Type B pancreatic cell (in vitro differentiated cells): Measurements from ENCODE around the gene PAH. TPM values are rescaled to one million over a fixed set of nuclear protein-coding genes. Genes with fewer than 3 reads are reported as not detected.

Experiments used
- DNase-seq: peaks from one replicate; pipeline ENCODE4 v3.0.0; 2021; ENCODE audit warnings: mixed read lengths; ENCODE audit not compliant: unreplicated experiment; ENCODE audit errors: extremely low spot score
- H3K27ac Mint-ChIP-seq: 2 replicates; pipeline ENCODE4 v1.8.0; 2021; ENCODE audit warnings: mild to moderate bottlenecking, mixed read lengths
- H3K27me3 Mint-ChIP-seq: 2 replicates; pipeline ENCODE4 v1.8.0; 2021; ENCODE audit warnings: mixed read lengths
- H3K36me3 Mint-ChIP-seq: 2 replicates; pipeline ENCODE4 v1.8.0; 2021; ENCODE audit warnings: mixed read lengths
- H3K4me1 Mint-ChIP-seq: one replicate; pipeline ENCODE4 v1.8.0; 2021; ENCODE audit warnings: mixed read lengths; ENCODE audit not compliant: unreplicated experiment
- H3K4me3 Mint-ChIP-seq: 2 replicates; pipeline ENCODE4 v1.8.0; 2021; ENCODE audit warnings: mild to moderate bottlenecking, mixed read lengths
- H3K9me3 Mint-ChIP-seq: 2 replicates; pipeline ENCODE4 v1.8.0; 2021; ENCODE audit warnings: mixed read lengths
- CTCF ChIP-seq: fragments of 200-600 bp; sonication (generic); conservative IDR thresholded peaks from 2 replicates; pipeline ENCODE4 v1.5.0; 2021; ENCODE audit warnings: antibody characterized with exemption, mild to moderate bottlenecking
- total RNA-seq: library from RNA; stranded (reverse); gene quantifications from 2 replicates; pipeline ENCODE4 v1.2.1, GENCODE V29; 2021; ENCODE audit warnings: low replicate concordance

PAH gene
- total RNA-seq, 1 donor from 2014 or later: 5.8 TPM

DNA sequence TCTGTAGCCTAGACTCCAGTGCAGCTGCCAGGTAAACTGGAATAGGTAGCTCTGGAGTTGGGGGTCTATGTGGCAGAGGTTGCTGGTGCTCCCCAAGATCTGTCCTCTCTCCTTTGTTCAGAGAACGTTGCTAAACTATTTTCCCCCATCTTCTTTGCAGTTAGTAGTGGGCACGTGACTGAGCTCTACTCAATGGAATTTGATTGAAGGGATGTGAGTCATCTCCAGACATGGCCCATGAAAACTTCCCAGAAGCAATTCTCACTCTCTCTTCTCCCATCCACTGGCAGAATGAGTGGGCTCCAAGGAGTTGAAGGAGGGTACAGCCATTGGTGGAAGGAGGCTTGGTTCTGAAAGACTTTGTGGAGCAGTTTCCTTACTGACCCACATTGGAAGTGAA is 44.0 kb downstream of the PAH start:
- no peak overlapping the region for H3K27ac Mint-ChIP-seq
- no peaks in the 10 kb centered on the region for H3K4me1 Mint-ChIP-seq
- H3K9me3 Mint-ChIP-seq: no peaks in the 10 kb centered on the region
- H3K4me3 Mint-ChIP-seq: no peak overlapping the region
- no peak for TF ChIP-seq CTCF
- no peak for DNase-seq
- no peaks in the 10 kb centered on the region for H3K36me3 Mint-ChIP-seq
- peaks cover 8% of the 10 kb centered on the region for H3K27me3 Mint-ChIP-seq

- H3K27ac Mint-ChIP-seq: no peak overlapping the region
- H3K4me3 Mint-ChIP-seq: no peak overlapping the region
- no peaks in the 10 kb centered on the region for H3K9me3 Mint-ChIP-seq
- TF ChIP-seq CTCF: no peak
- DNase-seq: no peak
- H3K4me1 Mint-ChIP-seq: no peaks in the 10 kb centered on the region
- peaks cover 4% of the 10 kb centered on the region for H3K27me3 Mint-ChIP-seq
- H3K36me3 Mint-ChIP-seq: no peaks in the 10 kb centered on the region
Observed at GRCh38 chr12:102871014-102871413, 46.0 kb downstream of the PAH start.

- no peak overlapping the region for H3K4me3 Mint-ChIP-seq
- H3K9me3 Mint-ChIP-seq: no peaks in the 10 kb centered on the region
- no peak for DNase-seq
- no peak overlapping the region for H3K27ac Mint-ChIP-seq
- no peaks in the 10 kb centered on the region for H3K36me3 Mint-ChIP-seq
- H3K4me1 Mint-ChIP-seq: no peaks in the 10 kb centered on the region
- no peak for TF ChIP-seq CTCF
- H3K27me3 Mint-ChIP-seq: peaks cover 4% of the 10 kb centered on the region
Observed at GRCh38 chr12:102869571-102869970, 47.5 kb downstream of the PAH start.

DNA sequence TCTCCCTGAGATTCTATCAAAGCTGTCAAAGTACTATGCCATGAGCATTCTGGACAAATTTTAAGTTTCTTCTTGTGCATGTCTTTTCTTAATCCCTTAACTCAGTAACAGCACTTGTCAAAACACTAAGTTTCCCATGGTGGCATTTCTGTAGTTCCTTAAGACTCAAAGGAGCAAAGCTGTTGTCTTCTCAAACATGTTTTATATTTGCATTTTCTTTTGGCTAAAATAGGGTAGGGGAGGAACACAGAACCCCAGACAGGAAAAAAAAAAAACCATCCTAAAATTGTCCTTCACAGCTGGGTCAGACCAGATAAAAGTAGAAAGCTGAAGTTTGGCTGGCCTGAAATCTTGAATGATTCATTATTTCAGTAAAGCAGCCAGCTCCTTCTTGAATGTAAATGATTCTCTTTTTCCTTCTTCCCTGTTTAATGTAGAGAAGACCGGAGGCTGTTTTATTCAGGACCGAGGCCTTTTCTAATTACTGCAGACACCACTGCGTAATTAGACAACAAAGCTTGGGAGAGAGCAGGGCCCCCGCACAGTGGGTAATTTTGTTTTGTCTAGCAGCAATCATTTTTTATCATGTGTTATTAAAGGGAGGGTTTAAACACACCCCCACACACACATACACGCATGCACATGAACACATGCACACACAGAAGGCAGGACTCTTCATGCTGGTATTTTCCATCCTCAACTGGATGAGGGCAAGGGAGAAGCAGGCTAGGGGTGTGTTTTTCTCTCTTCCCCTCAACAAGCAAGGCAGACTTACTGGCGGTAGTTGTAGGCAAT is 51.0 kb downstream of the PAH start:
- H3K9me3 Mint-ChIP-seq: no peaks in the 10 kb centered on the region
- no peaks in the 10 kb centered on the region for H3K4me1 Mint-ChIP-seq
- no peaks in the 10 kb centered on the region for H3K27me3 Mint-ChIP-seq
- TF ChIP-seq CTCF: no peak
- no peak overlapping the region for H3K27ac Mint-ChIP-seq
- no peaks in the 10 kb centered on the region for H3K36me3 Mint-ChIP-seq
- DNase-seq: no peak
- H3K4me3 Mint-ChIP-seq: no peak overlapping the region

DNA sequence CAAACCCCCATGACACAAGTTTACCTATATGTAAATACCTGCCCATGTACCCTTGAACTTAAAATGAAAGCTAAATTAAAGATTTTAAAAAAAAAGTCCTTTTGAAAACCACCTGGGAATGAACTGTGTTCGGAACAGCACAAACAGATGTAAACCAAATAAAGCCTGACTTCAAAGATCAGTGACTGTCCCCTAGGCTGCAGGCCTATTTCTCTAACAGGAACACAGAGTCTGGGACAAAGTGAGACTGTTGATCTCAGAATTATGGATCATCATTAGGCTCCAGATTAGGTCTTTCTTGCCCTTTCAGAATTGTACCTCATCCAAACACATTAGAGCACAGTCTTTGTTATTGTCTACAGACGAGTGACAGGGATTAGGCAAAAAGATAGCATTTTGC is 54.6 kb downstream of the PAH start:
- Mint-ChIP-seq H3K27me3 (no peaks in the 10 kb centered on the region), H3K4me3 (no peak overlapping the region), H3K27ac (no peak overlapping the region), H3K36me3 (no peaks in the 10 kb centered on the region), H3K9me3 (no peaks in the 10 kb centered on the region), H3K4me1 (no peaks in the 10 kb centered on the region)
- no peak for TF ChIP-seq CTCF
- no peak for DNase-seq

- Mint-ChIP-seq H3K36me3 (no peaks in the 10 kb centered on the region), H3K4me1 (no peaks in the 10 kb centered on the region), H3K27ac (no peak overlapping the region), H3K4me3 (no peak overlapping the region), H3K9me3 (no peaks in the 10 kb centered on the region), H3K27me3 (peaks cover 34% of the 10 kb centered on the region)
- DNase-seq: no peak
- TF ChIP-seq CTCF: no peak
Observed at GRCh38 chr12:102851246-102851645, 65.8 kb downstream of the PAH start.
